ENCODE results near the gene GFPT1.

DNA sequence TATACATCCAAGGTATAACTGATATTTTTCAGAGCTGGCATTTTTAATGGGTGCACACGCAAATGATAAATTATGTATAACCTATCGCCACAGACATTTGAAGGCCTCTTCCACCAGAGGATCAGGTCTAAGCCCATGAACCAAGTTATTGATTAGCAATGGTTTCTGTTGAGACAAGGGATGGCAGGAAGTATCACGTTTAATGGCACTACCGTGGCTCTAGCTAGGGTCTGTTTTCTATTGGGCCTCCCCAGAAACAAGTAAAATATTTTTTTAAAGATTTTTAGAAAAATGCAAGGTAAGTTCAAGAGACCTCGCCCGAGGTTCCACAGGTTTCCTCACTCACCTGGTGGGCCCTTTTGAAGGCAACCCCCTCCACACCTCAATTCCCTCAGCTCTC lies 667 bp downstream of the GFPT1 start:
- TF ChIP-seq, protein P1, sequence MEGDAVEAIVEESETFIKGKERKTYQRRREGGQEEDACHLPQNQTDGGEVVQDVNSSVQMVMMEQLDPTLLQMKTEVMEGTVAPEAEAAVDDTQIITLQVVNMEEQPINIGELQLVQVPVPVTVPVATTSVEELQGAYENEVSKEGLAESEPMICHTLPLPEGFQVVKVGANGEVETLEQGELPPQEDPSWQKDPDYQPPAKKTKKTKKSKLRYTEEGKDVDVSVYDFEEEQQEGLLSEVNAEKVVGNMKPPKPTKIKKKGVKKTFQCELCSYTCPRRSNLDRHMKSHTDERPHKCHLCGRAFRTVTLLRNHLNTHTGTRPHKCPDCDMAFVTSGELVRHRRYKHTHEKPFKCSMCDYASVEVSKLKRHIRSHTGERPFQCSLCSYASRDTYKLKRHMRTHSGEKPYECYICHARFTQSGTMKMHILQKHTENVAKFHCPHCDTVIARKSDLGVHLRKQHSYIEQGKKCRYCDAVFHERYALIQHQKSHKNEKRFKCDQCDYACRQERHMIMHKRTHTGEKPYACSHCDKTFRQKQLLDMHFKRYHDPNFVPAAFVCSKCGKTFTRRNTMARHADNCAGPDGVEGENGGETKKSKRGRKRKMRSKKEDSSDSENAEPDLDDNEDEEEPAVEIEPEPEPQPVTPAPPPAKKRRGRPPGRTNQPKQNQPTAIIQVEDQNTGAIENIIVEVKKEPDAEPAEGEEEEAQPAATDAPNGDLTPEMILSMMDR (IDR thresholded peaks at IDR 0.05; ENCODE audit: poor library complexity), result no peak
- no peak for TF ChIP-seq EZH2 (IDR thresholded peaks at IDR 0.05; ENCODE audit: borderline replicate concordance)

Data from hepatocyte (in vitro differentiated cells).